Muscle of back (tissue), 11 donors: ENCODE data around the gene NEK6. TPM values are rescaled to one million over a fixed set of nuclear protein-coding genes. Genes with fewer than 3 reads are reported as not detected.

Source experiments
- DNase-seq, 3 donors: peaks; one replicate each; pipeline versions ENCODE4 v3.0.0 to v3.0.0-alpha.2; 2013
- polyA plus RNA-seq, 10 donors: library from polyadenylated mRNA; unstranded; fragments of 120-200 nt; gene quantifications; one replicate each; pipeline ENCODE4 v1.2.1, GENCODE V29; 2013; ENCODE audit not compliant: insufficient read length in 10 of 10

NEK6 gene
- polyA plus RNA-seq, 10 donors: 35.0 to 48.2 (median 39.1) TPM

- no peak for DNase-seq
These were observed 138.1 kb downstream of the NEK6 start for GRCh38 chr9:124395826-124396225.

GRCh38 chr9:124398191-124398935 is 140.6 kb downstream of the NEK6 start:
- peak in 1 of 3 donors; percentile 56 for DNase-seq

GRCh38 chr9:124399323-124399967 is 141.7 kb downstream of the NEK6 start:
- peak; percentile 78 to 94 (median 87) for DNase-seq

- no peak for DNase-seq
These were observed 142.5 kb downstream of the NEK6 start for GRCh38 chr9:124399968-124400940.

Other genes starting within 250 kb of the NEK6 start
- gene LHX2, start 246.2 kb upstream of the NEK6 start, polyA plus RNA-seq: 1 to 10 TPM in 8 of 10 donors, under 1 TPM in 2; 0.88 to 9.3 (median 1.8) TPM
- 100 to 1,000 TPM; 155 to 206 (median 185) TPM for gene PSMB7, start 157.5 kb downstream of the NEK6 start, polyA plus RNA-seq
- under 1 TPM in 2 of 10 donors, not detected in 8; 0.12 to 0.15 TPM for gene ADGRD2, start 192.5 kb downstream of the NEK6 start, polyA plus RNA-seq
- gene NR5A1, start 249.4 kb downstream of the NEK6 start, polyA plus RNA-seq: under 1 TPM in 2 of 10 donors, not detected in 8; 0.28 to 0.38 TPM